Kidney capillary endothelial cell (primary cell): Measurements from ENCODE around the gene ATP11B.
"Not testable (repeated sequence)": the region's sequence is repeated elsewhere in the genome, so short reads cannot be mapped to it uniquely, and the experiment has no call there.

Source experiments
- DNase-seq: peaks from one replicate; pipeline ENCODE4 v3.0.0-alpha.2; 2018; ENCODE audit warnings: low spot score

Gene ATP11B

DNA sequence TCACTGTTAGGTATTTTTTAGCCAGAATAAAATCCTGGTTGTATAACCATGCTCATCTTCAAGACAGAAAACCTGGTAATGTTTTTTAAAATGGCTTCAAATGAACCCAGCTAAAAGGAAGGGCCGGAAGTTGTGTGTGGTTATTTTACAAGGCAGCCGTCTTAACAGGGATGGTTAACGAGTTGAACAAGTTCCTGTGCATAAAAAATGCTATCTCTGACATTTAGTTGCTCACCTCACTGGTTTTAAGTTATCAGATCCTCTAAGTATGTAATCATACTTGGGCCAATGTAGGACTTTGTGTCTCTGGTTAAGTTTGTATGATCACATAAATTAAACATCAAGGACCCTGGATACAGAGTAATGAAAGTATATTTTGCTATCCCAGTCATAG lies 2.1 kb downstream of the ATP11B start:
- DNase-seq, result no peak

DNA sequence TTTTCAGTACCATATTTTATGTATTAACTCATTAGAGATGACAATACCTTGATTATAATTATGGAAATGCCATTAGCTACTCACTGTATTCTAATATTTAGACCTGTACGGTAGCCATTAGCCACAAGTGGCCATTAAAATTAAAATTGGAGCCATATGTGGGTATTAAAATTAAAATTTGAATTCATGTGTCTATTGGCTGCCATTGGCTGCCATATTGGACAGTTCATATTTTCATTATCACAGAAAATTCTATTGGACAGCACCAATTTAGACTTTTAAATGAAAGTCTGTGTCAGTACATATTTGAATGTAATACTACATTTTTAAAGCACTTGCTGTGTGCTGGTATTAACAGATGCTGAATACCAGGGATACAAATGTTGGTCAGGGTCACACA lies 3.0 kb downstream of the ATP11B start:
- DNase-seq, result no peak

DNA sequence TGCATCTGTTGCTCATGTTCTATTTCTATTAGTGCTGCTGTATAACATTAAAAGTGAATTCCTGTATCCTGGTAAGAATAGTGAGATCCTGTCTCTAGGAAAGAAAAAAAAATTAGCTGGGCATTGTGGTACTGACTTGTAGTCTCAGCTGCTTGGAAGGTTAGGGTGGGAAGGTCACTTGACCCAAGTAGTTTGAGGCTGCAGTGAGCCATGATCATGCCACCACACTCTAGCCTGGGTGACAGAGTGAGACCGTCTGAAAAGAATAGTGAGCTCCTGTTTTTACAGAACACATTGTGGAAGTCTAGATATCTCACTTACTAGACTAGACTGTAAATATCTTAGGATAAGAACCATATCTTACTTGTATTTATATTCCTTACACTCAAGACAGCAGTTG lies 4.6 kb downstream of the ATP11B start:
- no peak for DNase-seq

GRCh38 chr3:182799143-182799542 lies 5.8 kb downstream of the ATP11B start:
- DNase-seq, result not testable (repeated sequence)

DNA sequence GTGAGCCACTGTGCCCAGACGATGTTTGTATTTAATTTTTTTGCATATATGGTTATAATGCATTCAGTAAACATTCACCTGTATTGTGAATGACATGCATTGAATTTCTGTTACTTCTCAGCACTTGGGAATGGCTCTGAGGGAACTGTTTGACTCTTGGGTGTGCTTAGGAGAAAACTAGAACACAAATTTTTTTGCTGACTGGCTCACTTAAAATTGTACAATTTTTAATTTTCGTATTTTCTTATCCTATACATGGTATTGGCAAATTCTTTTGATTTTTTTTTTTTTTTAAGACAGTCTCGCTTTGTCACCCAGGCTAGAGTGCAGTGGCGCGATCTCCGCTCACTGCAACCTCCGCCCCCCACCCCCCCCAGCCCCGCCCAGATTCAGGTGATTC lies 7.2 kb downstream of the ATP11B start:
- no peak for DNase-seq

- DNase-seq, result no peak
These were observed 9.4 kb downstream of the ATP11B start for GRCh38 chr3:182802413-182803390.

- DNase-seq, result no peak
These were observed 10.3 kb downstream of the ATP11B start for GRCh38 chr3:182803596-182803995.

DNA sequence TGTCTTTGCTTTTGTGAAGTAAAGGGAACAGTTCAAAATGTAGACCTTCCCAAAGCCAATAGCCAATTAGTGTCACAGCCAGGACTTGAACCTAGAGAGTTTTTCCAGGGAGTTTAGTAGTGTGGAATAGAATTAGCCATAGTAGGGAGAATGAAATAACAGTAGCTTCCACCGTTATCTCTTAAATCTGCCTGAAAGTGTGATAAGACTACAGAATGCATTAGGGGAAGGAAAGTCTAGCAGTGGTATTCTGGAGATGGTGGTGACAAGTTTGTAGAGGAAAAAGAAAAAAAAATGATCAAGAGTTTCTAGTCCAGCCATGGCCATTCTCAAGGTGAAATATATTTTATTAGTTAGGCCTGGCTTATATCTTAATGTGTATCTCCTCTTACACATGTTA lies 13.8 kb downstream of the ATP11B start:
- no peak for DNase-seq

DNA sequence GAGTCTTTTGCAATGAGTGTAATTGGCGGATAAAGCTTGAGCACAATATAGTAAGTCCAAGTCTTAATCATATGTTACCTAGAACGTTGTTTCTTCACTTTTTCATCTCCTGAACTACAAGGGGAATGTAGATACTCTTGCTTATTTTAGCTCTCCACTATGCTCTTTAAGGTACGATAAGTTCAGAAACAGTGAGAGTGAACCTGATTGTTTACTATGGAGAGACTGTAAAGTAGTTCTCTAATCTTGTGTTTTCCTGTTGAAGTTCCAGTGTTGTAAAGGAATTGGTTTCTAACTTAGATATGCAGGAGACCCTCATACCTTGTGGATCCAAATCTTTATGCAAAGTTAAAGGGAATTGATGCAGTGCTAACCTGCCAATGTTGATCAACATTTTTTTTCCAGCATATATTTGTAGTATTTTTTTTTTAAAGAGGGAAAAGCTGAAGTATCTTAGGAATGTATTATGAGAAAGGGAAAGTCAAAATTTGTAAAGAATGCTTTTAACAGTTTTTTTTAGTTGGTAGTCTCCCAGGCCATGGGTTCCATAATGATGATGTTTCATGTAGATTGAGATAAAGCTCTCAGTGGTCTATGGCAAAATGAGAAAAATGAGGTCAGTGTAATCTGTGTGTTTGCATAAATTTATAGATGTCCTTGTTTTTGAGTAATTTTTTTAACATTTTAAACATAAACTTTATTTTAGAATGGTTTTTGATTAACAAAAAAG lies 14.9 kb downstream of the ATP11B start:
- DNase-seq, result no peak

DNA sequence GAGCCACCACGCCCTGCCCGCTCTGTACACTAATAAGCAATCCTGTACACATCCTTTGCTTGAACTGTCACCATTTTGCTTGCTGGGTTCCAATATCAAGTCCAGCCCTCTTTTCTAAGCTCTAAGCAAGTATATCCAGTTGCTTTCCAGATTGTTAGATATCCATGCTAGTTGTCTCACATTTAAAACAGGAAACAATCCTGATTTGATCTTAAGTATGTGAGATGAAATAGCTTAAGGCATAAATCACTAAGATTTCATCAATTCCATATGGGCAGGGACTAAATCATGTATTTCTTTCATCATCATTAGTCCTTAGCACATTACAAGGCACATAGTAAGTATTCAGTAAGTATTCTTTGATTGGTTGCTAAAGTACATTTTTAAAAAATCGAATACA lies 16.2 kb downstream of the ATP11B start:
- no peak for DNase-seq

GRCh38 chr3:182810574-182811268 lies 17.4 kb downstream of the ATP11B start:
- peak; percentile 44 for DNase-seq

DNA sequence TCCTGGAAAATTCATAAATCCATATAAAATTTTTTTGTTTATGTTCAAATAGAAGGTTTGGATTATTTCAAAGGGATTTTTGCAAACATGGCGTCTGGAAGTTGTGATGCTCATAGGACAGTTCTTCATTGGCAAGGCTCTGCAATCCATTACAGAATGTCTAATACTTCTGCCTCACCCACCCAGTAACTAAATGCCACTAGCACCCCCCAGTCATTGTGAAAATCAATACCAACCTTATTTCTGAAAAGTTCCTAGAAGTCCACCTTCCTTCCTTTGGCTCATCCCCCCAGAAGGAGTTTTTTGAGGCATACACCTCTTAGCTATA lies 17.9 kb downstream of the ATP11B start:
- DNase-seq, result no peak

GRCh38 chr3:182812123-182812522 lies 18.8 kb downstream of the ATP11B start:
- no peak for DNase-seq

DNA sequence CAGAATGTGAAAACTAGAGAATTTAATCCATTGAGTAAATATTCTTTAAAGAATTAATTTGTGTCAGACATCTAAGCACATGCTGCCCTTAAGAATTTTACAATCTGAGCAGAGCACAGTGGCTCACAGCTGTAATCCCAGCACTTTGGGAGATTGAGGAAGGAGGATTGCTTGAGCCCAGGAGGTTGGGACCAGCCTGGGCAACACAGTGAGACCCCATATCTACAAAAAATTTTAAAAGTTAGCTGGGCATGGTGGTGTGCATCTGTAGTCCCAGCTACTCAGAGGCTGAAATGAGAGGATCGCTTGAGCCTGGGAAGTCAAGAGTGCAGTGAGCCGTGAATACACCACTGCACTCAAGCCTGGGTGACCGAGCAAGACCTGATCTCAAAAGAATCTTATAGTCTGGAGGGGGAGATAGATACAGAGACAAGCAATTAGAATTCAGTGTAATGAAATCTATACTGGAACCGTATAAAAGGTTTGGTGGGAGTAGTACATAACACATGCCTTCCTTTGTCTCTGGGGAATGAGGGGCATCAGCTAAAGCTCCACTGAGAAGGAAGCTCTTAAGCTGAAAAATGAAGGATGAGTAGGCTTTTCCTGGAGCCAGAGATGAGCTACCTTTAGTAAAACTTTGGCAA lies 21.2 kb downstream of the ATP11B start:
- no peak for DNase-seq

DNA sequence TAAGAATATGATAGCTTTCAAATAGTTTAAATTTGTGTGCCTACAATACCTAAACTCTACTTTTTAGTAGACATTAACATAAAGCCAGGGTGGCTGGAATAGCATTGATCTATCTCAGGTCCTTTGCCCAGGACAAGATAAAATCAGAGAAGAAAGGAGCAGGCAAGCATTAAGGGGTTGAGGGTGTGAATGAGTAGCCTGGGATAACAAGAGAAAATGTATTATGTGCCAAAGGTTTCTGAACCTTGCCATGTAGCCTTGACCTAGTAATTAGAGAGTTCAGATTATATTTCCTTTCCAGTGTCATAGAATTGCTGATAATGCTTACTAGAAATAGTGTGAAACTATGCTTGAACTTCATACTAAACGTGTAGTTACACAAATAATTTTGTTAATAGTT lies 22.9 kb downstream of the ATP11B start:
- DNase-seq, result no peak

GRCh38 chr3:182818296-182818978 lies 25.1 kb downstream of the ATP11B start:
- no peak for DNase-seq

DNA sequence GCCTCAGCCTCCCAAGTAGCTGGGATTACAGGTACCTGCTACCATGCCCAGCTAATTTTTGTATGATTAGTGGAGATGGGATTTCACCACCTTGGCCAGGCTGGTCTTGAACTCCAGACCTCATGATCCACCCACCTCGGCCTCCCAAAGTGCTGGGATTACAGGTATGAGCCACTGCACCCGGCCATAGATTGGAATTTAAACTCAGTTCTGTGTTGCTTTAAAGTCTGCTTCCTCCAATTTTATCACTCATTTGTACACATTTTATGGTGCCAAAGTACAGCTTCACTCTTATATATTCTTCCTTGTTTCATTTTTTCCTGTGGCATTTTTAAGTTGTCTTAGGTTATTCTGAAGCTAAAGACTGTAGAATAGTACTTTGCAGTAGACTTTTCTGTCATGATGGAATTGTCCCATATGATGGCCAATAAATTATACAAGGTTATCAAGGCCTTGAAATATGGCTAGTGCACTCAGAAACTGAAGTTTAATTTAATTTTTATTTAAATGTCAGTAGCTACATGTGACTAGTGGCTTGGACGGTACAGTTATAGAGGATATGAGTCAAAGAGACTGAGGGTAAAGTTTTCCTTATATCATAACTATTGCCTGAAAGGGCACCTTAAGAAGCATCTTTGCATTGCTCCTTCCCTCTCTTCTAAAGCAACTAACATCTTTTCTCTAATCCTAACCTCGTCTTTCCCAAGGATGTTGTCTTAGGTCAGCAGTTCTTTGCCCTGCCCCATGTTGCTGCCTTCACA lies 28.1 kb downstream of the ATP11B start:
- no peak for DNase-seq

GRCh38 chr3:182822260-182822659 lies 29.0 kb downstream of the ATP11B start:
- DNase-seq, result not testable (repeated sequence)

DNA sequence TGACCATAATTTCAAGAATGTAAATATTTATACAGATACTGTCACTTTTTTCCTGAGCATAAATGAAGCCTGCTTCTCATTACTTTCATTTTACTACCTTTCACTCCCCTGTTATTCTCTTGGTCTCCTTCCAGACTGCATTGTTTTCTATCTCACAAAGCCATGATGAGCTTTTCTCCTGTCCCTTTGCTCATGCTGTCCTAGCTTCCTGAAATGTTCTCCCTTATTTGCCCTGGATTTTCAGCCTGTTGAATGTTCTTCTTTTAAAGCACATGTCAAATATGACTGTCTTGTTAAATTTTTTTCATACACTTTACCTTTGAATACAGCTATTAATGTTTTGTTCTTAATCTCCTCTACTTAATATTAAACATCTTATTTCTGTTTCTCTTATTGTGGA lies 31.7 kb downstream of the ATP11B start:
- DNase-seq, result no peak

DNA sequence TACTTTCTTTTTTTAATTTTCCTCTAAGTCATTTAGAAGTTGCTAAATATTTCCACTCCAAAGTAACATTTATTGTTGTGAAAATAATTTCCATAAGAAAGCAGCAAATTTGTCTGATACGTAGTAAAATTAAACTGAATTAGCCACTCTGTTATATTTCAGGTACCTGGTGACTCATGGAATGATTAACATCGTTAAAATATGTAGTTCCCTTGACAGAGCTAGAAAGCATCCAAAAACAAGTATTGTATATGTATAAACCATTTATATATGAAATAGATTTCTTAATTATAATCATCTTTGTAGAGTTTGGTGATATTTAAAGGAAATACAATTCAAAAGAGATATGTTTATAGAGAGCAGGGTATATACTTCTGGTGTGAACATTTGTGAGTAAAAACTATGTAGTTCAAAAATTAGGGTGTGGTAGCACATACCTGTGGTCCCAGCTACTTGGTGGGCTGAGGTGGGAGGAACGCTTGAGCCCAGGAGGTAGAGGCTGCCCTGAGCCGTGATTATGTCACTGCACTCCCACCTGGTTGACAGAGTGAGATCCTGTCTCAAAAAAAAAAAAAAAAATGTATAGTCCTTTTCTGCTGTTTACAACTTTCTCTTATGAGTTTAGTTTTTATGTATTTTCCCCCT lies 36.6 kb downstream of the ATP11B start:
- DNase-seq, result no peak
